Subcutaneous preadipocyte (primary cell): Measurements from ENCODE around the gene OR5B3. TPM values are rescaled to one million over a fixed set of nuclear protein-coding genes. Genes with fewer than 3 reads are reported as not detected.

Experiments used
- total RNA-seq: library from RNA; depleted of rRNA; stranded (reverse); fragments of >200 nt; gene quantifications from 2 replicates; pipeline ENCODE4 v1.2.3, GENCODE V29; 2012

OR5B3 gene
- total RNA-seq, result not detected in 2 replicates

GRCh38 chr11:58406774-58407173, at the start of gene OR5B3:
OR5B3 (minus strand) TSS chr11:58406874; CDS start chr11:58403409, 3,465 bp downstream.

GRCh38 chr11:58442136-58442535, 35.5 kb upstream of the OR5B3 start, which contains the start of gene OR5B12:
OR5B12 (minus strand) TSS chr11:58442236; CDS start chr11:58440151, 2,085 bp downstream.

GRCh38 chr11:58428021-58428420, 21.3 kb upstream of the OR5B3 start, which contains the start of gene OR5B2:
OR5B2 (minus strand) TSS chr11:58428121; CDS start chr11:58423261, 4,860 bp downstream.

GRCh38 chr11:58358969-58359368, 47.7 kb downstream of the OR5B3 start, which contains the start of gene OR5B17:
OR5B17 (minus strand) TSS chr11:58359069; CDS start chr11:58359069, 0 bp downstream.

Other genes starting within 250 kb of the OR5B3 start
- gene OR9Q2, start 217.8 kb downstream of the OR5B3 start, total RNA-seq, result not detected in 2 replicates
- gene OR1S2, start 202.7 kb downstream of the OR5B3 start, total RNA-seq, result not detected in 2 replicates
- gene OR1S1, start 194.2 kb downstream of the OR5B3 start, total RNA-seq, result not detected in 2 replicates
- gene OR10Q1, start 178.0 kb downstream of the OR5B3 start, total RNA-seq, result not detected in 2 replicates
- not detected in 2 replicates for gene OR10W1, start 138.6 kb downstream of the OR5B3 start, total RNA-seq
- not detected in 2 replicates for gene OR5B17, start 47.8 kb downstream of the OR5B3 start, total RNA-seq
- not detected in 2 replicates for gene OR5B2, start 21.2 kb upstream of the OR5B3 start, total RNA-seq
- gene OR5B12, start 35.4 kb upstream of the OR5B3 start, total RNA-seq, result not detected in 2 replicates
- not detected in 2 replicates for gene OR5B21, start 101.2 kb upstream of the OR5B3 start, total RNA-seq
- 24.3 and 38.5 TPM in 2 replicates for gene LPXN, start 169.0 kb upstream of the OR5B3 start, total RNA-seq
- gene ZFP91, start 172.2 kb upstream of the OR5B3 start, total RNA-seq, result 33.1 and 59.8 TPM in 2 replicates
- 1.8 and 2.9 TPM in 2 replicates for gene CNTF, start 215.8 kb upstream of the OR5B3 start, total RNA-seq